Colon (tissue), 2 donors: Measurements from ENCODE around the gene PXN.
"Not testable (repeated sequence)": the region's sequence is repeated elsewhere in the genome, so short reads cannot be mapped to it uniquely, and the experiment has no call there.

Experiments used
- FAIRE-seq: peaks from 2 replicates; lab custom pipeline; 2012; peaks lifted over from hg19 to GRCh38; lab: Jason Lieb, UNC
- donor health status: control.
- donor health status: control.

The PXN gene

GRCh38 chr12:120225852-120226640, 39.5 kb downstream of the PXN start:
- no peak for FAIRE-seq

- FAIRE-seq: no peak
Measured at GRCh38 chr12:120225200-120225558, 40.4 kb downstream of the PXN start.

GRCh38 chr12:120224304-120225199, 41.0 kb downstream of the PXN start:
- FAIRE-seq: no peak

GRCh38 chr12:120223458-120224303, 41.8 kb downstream of the PXN start:
- FAIRE-seq: no peak

DNA sequence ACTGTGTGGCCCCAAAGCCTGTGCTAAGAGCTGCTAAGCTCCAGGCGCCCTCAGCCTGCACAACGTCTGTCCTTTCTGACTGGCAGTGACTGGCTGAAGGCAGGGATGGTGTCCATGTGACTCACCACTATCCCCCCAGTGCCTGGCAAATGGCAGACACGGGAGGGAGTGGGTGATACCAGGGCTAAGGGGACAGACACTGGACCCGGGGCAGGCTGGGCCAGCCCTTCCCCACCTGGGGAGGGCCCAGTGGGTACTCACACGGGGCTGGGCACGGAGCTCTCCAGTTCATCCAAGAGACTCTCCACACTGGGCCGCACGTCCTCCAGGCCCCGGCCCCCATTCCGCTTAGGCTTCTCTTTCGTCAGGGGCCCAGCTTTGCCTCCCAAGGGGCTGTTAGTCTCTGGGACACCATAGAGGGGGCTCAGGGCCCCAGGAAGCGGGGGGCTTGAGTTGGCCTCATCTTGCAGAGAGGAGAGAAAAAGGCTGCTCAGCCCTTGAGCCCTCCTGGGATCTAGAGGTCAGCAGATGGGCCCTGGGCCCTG, 43.2 kb downstream of the PXN start:
- FAIRE-seq: no peak

DNA sequence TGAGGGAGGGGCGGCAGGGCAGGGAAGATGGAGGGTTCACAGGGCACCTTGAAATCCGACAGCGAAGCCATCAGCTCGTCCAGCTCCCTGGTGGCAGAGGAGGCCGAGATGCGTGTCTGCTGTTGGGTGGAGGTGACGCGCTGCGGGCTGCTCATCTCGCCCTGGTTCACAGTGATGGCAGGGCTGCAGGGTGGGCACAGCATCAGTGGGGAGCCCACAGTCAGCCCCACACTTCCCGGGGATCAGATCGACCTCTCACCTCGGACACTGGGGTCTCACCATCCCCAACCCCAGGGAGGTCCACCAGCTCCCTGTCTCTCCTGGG, 44.0 kb downstream of the PXN start:
- FAIRE-seq: no peak

- FAIRE-seq: no peak
Measured at GRCh38 chr12:120220838-120221575, 44.5 kb downstream of the PXN start.

GRCh38 chr12:120218680-120219606, 46.6 kb downstream of the PXN start:
- no peak for FAIRE-seq

DNA sequence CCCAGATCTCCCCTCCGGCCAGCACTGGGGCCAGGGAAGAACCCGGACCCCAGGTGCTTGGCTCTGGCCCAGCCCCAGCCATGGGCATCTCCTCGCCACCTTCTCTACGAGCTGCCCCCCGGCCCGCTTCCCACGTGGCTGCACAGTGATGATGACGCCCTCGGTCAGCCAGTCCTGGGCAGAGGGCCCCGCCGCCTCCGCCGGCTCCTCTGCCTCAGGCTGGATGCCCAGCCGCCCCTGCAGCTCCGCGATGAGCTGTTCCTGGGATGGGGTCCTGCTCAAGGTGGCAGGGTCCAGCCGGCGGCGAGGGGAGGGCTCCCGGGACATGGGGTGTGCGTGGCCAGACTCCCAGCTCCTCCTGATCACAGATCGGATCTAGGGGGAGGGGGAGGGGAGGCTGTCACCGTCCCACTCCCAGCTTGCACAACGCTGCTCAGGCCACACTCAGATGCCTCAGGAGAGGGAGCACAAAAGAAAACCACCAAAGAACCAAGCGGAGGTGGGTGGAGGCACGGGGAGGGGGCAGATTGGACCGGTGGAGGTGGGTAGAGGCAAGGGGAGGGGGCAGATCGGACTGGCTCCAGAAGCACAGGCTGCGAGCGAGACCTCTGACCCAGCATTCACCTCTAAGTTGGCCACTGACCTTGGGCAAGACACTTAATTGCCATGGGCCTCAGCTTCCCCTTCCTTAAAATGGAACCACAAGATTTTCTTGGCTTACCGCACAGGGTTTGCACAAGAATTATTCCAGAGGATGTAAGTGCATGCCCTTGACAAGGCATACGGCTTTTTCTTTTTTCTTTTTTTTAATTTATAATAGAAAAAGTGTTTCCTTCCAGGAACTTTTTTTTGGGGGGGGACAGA, 48.6 kb downstream of the PXN start:
- no peak for FAIRE-seq

GRCh38 chr12:120215766-120216735, 49.5 kb downstream of the PXN start:
- FAIRE-seq: no peak

DNA sequence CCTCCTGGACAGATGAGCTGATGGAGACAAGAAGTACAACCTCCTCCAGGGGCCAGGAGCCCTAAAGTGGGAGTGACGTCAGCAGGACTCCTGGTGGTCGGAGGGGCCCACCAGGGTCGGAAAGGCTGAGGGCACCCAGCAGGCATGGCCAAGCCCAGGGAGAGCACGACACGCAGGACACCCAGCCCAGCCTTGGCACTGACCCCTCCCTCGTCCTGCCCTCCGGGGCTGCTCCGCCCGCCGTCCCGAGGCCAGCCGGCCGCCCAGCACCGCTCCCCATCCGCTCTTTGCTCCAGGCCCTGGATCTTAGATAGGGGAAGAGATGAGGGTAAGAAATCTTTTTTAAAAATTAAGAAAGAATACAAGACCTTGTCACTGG, 50.2 kb downstream of the PXN start:
- FAIRE-seq: no peak

- no peak for FAIRE-seq
Measured at GRCh38 chr12:120214626-120215356, 50.7 kb downstream of the PXN start.

GRCh38 chr12:120213758-120214157, 51.8 kb downstream of the PXN start:
- no peak for FAIRE-seq

DNA sequence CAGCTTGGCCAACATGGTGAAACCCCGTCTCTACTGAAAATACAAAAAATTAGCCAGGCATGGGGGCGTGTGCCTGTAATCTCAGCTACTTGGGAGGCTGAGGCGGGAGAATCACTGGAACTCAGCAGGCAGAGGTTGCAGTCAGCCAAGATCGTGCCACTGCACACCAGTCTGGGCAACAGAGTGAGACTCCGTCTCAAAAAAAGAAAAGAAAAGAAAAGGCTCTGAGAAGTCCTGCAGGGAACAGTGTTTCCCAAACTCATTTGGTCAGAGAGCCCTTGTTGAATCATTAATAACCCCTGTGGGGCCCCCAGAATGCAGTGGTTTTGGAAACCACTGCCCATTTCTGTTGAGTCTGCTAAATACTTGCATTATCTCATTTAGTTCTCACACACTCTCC, 52.3 kb downstream of the PXN start:
- FAIRE-seq: not testable (repeated sequence)

DNA sequence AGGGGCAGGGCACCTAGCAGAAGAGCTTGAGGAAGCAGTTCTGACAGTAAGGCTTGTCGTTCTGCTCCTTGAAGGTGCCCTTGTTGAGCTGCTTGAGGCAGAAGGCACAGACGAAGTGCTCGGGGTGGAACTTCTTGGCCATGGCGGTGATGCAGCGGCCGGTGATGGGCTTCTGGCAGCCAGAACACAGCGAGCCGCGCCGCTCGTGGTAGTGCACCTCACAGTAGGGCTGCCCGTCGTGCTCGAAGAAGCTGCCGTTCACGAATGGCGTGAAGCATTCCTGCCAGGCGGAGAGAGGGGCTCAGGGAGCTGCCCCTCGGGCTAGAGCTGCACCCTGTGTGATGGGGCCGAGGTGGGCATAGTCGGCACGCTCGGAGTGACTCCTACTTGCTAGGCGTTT, 53.2 kb downstream of the PXN start:
- FAIRE-seq: no peak

DNA sequence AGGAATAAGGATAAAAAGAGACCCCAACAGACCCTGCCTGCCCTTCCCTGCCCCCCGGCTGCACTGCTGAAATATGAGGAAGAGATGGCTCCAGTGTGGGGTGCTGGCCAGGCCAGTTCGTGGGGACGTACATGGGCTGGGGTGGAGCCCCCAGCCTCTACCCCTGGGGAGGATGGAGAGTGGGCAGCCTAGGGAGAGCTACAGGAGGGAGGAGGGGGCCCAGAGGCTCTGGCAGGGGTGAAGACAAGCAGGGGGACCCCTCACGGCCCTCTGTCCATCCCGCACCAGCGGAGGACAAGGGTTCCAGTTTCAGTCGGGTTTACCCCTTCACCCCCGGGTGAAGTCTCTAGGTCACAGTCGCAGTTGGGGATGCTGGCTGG, 53.6 kb downstream of the PXN start:
- no peak for FAIRE-seq

DNA sequence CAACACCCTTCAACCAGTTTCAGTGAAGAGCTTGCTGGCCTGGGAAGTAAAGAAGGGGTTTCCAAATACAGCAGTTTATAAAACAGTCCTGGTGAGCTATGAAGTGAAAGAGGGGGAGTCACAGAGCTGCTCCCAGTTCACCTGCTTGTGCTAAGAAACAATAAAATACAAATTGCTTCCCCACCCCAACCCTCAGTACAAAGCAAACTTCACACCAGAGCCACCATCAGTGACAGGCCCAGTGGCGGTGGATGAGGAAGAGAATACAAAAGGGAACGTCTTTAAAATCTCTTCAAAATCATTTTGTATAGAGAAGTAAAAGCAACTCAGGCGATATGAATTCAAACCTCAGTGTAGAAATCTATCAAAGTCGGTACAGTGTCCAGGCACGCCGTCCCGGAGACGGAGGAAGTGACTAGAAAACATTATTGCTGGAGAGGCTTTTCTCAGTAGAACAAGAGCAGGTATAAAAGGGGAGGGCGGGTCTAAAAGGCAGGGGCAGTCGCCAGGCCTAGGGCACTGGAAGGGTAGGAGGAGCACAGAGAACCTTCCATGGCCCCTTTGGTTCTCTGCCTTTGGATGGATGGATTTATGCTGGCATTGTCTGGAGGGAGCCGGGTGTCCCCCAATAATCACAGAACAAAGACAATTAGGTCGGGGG, 54.2 kb downstream of the PXN start:
- FAIRE-seq: no peak
